GM19328 (cell line): ENCODE measurements around the gene PDE6A.
"Not testable (repeated sequence)": the region's sequence is repeated elsewhere in the genome, so short reads cannot be mapped to it uniquely, and the experiment has no call there.

Experiments
- ATAC-seq: cut with Tn5 transposase; IDR thresholded peaks from one replicate; pipeline ENCODE4 v1.9.1; 2021; ENCODE audit warnings: mild to moderate bottlenecking, moderate library complexity; ENCODE audit not compliant: unreplicated experiment

PDE6A gene

DNA sequence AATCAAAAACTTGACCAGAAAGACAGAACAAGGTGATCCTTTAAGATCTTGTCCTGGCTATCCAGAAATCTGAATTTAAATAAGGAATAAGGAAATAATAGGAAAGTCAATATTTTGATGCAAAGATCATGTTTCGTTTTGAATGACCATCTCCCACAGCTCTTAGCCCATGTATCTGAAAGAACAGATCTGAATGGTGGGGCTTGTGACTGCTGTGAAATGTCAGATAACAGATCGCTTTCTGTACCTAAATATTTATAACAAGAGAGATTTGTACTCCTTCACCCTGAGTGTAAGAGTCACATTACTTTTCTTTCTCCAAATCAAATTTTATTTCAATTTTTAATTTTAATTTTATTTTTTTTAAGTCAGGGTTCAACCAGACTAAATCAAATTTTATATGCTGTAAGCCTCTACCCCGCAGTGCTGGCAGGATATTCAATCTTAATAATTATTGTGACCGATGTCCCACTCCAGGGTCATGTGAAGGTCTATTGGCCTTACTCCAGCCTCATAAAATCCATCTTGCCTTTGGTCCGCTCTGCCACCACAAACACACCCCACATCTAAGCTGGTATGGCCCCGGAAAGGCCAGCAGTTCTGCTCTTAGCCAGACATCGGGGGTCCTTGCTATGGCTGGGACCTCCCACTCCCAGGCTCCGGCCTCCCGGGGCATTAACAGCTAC is 9.0 kb upstream of the PDE6A start:
- ATAC-seq, result no peak

DNA sequence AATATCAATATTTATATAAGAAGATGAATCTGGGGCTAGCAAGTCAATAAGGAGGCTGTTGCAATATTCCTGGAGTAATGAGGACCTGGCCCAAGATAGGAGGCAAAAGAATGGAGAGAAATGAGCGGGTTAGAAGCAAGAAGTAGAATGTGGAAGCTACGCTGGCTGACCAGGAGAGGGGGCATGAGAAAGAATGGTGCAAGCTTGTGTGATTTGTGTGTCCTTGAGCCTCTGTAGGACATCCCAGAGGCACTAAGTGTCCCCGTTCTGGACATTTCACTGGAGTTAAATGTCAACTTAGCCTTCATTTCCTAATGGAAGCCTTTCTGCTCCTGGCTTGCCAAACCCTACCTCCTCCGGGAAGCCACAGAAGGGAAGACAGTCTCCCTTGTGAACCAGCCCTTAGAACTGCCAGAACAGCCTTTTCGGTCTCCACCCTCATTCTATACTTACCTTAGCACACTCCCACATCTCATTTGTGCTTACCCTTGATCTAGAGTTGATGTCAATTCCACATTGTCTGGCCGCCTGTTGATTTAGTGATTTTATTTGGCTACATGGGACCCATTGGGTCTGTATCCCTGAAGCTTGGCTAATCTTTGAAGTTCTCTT is 6.7 kb upstream of the PDE6A start:
- ATAC-seq, result no peak

DNA sequence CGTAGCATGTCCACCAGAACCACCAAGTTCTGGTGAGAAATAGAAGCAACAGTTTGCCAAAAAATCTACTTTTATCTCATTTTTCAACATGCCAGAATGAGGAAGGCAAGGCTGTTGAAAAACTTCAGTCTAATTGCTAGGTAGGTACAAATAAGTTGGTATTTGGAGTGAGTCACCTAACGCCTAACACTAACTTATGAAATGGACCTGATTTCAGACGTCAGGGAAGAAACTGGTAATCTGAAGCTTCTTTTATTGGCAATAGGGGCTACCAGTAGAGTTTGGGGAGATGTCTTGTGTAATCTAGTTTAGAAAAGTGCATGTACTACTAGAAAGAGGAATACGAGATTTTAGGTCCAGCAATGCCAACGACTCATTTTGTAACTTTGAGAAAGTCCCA is 4.4 kb upstream of the PDE6A start:
- no peak for ATAC-seq

DNA sequence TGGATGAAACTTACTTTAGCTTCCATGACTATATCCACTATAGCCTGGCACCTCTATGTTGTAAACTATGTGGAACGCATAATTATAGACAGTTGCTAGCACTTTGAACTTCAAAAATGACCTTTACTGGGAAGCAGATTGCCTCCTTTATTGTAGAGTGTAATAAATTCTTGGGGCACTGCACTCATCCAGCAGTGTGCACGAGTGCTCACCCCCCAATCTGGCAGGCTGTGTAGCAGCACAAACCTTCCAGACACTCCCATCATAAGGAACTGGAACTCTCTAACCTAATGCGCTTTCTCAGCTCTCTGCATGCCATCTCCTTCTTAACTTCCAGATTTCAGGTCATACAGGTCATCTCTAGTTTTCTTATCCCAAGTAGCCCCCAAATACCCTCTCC is 1.5 kb upstream of the PDE6A start:
- ATAC-seq, result no peak

DNA sequence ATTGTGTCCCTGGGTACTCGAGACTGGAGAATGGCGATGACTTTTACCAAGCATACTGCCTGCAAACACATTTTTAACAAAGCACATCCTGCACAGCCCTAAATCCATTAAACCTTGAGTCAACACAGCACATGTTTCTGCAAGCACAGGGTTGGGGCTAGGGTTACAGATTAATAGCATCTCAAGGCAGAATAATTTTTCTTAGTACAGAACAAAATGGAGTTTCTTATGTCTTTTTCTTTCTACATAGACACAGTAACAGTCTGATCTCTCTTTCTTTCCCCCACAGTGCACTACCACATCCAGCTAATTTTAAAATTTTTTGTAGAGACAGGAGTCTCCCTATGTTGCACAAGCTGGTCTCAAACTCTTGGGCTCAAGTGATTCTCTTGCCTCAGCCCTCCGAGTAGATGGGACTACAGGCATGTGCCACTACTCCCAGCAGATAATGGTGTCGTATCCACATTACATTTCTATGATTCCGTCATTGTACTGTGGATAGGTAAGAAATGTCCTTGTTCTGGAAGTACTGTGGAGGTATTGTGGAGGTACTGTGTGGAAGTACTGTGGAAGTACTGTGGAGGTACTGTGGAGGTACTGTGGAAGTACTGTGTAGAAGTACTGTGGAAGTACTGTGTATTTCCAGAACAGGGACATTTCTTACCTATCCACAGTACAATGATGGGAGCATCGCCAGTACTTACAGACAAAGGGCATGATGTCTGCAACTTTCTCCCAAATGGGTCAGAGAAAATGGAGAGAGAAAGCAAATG is 1.2 kb downstream of the PDE6A start:
- not testable (repeated sequence) for ATAC-seq

DNA sequence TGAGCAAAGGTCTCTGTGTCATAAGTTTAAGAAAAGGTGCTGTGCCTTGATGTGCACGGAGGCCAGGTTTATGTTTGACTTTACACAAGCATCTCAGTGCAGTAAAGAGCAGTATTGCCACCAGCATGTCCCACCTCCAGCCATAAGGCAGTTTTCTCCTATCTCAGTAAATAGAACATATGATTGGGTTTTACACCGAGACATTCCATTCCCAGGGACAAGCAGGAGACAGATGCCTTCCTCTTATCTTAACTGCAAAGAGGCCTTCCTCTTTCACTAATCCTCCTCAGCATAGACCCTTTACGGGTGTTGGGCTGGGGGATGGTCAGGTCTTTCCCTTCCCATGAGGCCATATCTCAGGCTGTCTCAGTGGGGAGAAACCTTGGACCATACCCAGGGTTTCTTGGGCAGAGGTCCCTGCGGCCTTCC is 1.8 kb downstream of the PDE6A start:
- not testable (repeated sequence) for ATAC-seq

DNA sequence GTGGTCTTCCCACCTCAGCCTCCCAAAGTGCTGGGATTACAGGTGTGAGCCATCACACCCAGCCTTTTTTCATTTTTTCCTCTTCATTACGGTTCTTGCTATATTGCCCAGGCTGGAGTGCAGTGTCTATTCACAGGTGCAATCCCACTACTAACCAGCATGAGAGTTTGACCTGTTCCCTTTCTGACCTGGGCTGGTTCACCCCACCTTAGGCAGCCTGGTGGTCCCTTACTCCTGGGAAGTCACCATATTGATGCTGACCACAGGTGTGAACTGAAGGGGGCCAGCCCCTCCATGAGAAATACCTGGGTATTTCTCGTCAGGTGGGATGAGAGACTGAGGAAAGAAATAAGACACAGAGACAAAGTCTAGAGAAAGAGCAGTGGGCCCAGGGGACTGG is 2.4 kb downstream of the PDE6A start:
- ATAC-seq, result no peak

DNA sequence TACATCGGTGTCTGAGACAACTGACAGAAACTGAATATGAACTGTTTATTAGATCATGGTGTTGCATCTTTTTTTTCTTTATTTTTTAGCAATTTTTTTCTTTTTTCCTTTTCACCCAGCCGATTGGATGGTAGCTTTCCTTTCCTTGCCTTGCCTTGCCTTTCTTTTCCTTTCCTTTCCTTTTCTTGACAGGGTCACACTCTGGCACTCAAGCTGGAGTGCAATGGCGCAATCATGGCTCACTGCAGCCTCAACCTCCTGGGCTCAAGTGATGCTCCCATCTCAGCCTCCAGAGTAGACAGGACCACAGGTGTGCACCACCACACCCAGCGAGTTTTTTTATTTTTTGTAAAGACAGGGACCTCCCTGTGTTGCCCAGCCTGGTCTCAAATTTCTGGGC is 2.8 kb downstream of the PDE6A start:
- no peak for ATAC-seq

DNA sequence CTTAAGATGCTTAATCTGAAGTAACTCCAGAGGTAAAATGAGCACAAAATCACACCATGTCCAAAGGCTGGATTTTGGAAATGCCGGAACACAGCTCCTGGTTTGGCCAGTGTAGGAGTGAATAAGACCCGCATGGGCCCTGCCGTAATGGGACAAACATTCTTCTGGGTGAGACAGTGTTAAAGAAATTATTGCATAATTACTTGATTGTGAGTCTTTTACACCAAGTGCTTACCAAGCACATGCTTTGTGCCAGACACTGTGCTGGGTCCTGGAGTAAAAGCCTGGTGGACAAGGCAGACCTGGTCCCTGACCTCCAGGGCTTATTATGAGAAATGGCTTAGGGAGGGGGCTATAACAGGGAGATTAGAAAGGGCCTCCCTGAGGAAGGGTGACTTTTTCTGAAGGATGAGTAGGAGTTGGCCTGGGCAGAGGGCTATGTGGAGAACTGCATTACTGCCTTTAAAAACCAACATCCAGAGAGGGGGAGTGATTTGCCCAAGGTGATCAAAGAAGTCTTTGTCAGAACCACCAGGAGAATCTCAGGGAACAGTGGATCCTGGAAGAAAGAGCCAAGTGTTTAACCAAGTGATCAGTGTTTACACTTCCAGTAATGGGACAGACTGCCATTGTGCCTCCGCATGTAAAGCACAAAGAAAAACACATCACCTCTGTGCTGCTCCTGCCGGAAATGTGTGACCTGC is 3.5 kb downstream of the PDE6A start:
- ATAC-seq, result no peak

DNA sequence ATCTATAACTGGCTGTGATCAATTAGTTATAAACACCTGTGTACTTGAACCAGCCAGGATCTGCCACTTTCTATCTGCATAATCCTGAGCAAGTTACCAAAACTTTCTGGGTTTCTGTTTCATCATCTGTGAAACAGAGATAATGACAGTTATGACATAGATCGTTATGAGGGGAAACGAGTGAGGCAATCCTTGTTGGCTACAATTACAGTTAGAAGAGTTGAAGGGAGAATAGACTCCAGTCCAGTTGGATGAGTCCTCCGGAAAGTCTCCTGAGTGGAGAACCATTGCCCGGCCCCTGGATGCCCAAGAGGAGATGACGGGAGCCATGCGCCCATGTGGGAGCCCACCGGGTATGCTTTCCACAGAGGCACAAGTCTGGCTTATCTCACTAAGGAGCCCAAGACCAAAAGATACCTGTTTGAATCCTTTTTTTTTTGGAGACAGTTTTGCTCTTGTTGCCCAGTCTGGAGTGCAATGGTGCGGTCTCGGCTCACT is 4.5 kb downstream of the PDE6A start:
- no peak for ATAC-seq

DNA sequence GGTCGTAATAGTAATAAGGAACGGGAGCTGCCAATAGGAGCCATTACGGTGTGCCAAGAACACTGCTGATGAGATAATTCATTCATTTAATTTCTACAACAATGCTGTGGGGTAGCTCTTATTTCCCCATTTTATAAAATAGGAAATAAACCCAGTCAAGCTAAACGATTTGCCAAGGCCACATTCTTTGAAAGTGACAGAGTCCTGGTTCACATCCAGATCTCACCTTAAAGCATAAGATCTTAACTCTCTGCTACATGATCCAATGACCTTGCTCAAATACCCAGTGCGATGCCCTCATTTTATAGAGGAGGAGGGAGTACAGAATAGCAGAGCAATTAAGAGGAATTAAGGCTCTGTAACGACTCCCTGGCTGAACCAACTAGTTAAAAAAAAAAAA is 5.0 kb downstream of the PDE6A start:
- no peak for ATAC-seq

DNA sequence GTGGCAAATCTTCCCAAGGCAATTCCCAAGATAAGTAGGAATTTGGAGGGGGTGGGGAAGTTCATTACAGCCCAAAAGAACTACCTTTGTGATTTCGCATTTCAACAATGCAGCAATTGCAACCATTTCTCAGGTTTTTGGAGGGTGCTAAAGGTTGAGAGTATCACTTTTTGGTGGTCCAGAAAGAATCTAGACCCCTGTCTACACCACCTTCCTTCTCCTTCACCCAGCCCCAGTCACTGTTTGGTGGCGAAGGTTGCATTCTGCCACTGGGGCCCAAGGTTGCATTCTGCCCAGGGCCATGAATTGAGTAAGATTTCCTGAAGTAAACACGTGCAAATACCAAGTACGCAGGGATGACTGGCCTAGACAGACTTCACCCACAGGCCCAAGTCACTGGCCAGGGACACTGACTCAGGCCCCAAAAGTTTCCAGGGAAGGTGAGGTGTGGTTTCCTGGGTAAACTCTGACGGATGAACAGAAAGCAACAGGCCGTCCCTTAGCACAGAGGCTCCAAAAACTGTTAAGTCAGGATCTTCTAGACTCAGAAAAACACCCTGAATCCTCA is 5.7 kb downstream of the PDE6A start:
- no peak for ATAC-seq

DNA sequence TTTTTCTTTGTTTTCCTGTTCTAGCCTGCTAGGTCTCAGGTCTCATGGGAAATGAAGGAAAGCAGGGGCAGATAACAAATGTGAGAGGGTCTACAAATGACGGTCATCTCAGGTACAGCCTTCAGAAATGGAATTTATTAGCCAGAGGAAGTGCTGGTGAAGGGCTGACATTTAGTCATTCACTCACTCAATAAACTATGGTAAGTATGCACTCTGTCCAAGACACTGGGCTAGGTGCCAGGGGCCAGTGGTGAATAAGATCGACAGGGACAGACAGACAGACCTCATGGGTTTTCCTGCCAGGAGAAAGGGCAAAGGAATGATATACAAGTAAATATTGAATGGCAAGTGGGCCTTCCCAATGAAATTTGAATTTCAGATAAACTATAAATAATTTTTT is 6.3 kb downstream of the PDE6A start:
- no peak for ATAC-seq

DNA sequence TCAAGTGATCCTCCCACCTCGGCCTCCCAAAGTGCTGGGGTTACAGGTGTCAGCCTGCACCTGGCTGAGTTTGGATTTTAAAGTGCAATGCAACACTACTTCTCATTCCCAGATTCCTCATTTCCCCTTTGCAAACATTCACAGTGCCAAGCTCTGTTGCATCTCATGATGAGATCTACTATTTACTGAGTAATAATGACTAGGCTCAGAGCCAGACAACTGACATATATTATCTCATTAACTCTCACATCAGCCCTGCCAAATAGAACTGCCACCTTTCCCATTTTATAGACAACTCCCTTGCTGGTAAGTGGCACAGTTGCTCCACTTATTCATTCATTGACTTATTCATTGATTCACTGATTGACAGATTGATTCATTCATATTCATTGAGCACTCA is 7.0 kb downstream of the PDE6A start:
- ATAC-seq, result no peak

DNA sequence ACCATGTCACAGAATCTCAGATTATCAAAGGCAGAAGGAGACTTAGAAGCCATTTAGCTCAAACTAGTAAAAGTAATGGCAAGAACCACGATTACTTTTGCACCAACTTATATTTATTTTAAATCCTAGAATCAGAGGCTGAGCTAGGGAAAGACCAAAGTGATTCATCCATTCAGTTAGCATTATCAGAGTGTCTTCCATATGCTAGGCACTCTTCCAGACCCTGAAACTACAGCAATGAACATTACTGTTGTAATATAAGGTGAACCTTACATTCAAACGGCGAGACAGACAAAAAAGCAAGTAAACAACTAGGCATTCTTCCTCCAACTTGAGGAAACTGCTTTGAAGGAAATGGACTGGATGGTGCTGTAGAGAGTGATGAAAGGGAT is 7.9 kb downstream of the PDE6A start:
- no peak for ATAC-seq

DNA sequence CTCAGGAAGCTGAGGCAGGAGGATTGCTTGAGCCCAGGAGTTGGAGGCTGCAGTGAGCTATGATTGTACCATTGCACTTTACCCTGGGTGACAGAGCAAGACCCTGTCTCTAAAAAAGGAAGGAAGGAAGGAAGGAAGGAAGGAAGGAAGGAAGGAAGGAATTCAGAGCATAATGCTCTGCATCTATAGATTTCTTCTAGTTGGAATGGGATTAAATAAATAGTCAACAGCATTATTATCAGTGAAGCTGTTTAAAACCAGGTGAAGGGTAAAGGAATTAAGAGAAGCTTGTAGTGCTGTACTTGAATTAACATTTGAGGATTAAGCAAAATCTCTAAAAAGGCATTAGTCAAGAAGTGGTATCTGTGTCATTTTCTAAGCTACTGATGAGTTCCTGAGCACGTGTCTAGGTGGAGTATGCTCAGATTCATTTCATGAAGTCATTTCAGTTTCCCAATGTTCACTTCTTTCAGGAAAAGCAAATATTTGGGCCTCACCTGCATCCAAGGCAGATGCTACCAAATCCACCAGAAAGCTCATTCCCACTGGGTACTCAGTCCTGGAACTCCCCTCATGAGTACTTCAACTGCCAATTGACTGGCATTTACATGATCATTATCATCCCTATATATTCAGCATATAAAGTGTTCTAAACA is 8.4 kb downstream of the PDE6A start:
- no peak for ATAC-seq

DNA sequence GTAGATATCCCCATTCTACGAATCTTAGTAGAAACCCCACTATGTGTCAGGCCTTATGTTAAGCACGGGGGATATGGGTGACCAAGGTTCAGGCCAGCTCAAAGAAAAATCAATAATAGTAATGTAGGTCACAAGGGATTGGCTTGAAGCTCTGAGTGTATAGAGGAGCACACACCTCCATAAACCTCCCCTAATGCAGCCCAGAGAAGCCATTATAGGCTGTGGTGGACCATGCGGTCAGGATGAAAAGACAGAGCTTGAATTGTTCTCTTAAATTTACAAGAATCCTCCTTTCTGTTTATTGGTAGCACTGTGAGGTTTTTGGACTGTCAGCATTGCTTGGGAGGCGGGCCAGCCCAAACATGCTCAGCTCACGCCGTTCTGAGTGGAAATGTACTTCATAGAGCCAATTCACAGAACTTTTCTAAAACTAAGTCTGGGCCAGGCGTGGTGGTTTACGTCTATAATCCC is 9.1 kb downstream of the PDE6A start:
- ATAC-seq, result no peak

DNA sequence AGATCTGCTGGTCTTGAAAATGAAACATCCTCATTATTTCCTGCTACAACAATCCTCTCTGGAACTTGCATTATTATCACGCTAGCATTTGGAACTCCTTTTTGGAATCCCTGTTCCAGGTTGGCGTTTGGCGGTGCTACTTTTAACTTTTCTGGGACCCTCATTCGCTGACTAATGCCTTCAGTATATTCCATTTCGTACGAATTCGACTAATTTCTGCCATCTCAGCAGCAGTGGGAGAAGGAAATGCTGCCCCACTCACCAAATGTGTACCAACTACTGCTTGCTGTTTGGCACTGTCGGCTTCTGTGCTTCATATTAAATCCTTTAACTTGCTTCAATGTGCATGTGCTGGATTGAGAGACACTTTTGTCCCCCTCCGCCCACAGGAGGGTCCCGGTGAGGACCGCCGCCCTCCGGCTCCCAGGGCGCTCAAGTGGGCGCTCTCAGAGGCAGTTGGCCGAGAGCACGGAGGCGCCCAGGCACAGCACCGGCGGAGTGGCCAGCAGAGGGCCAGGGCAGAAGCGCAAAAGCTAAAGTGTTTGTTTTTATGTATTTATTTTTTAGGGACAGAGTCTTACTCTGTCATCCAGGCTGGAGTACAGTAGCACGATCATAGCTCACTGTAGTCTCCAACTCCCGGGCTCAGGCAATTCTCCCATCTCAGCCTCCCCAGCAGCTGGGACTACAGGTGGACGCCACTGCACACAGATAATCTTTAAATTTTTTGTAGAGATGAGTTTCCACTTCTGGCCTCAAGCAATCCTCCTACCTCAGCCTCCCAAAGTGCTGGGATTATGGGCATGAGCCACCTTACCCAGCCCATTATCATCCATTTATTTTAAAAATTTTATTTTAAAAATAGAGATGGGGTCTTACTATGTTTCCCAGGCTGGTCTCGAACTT is 11.9 kb downstream of the PDE6A start:
- ATAC-seq, result no peak

DNA sequence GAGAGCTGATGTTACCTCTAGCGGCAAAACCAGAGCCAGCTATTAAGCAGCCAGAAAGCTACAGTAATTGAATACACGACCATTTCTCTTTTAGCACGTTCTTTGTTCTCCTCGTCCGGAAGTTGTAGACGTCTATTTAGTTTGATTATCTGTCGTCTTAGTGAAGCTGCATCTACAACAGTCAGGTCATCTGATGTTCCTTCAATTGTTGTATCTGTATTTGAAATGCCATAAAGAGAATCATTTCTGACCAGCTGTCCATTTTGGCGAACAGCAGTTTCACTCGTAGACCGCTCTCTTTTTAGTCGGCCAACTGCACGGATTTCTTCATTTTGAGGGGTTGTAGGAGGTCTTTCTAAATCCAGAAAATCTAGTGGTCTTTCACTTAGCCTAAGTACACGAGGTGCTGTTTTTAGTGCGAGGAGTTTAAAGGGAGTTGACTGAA is 12.6 kb downstream of the PDE6A start:
- ATAC-seq, result no peak
